LNCAP (cell line): ENCODE data around the gene NPBWR2.

Experiments
- CTCF ChIP-seq: fragments of 450-650 bp; IDR thresholded peaks from 2 replicates; pipeline ENCODE4 v1.5.1; 2017; ENCODE audit warnings: mild to moderate bottlenecking

Gene NPBWR2

GRCh38 chr20:64078934-64079272 lies 28.5 kb downstream of the NPBWR2 start:
- no peak for TF ChIP-seq CTCF

- TF ChIP-seq CTCF, result no peak
Observed at GRCh38 chr20:64077876-64078551, 29.4 kb downstream of the NPBWR2 start.

GRCh38 chr20:64077541-64077875 lies 29.9 kb downstream of the NPBWR2 start:
- no peak for TF ChIP-seq CTCF

GRCh38 chr20:64077094-64077493 lies 30.3 kb downstream of the NPBWR2 start:
- TF ChIP-seq CTCF, result no peak

GRCh38 chr20:64076061-64076997 lies 31.0 kb downstream of the NPBWR2 start:
- no peak for TF ChIP-seq CTCF

GRCh38 chr20:64075556-64075955 lies 31.8 kb downstream of the NPBWR2 start:
- no peak for TF ChIP-seq CTCF

- TF ChIP-seq CTCF, result no peak
Observed at GRCh38 chr20:64074963-64075362, 32.4 kb downstream of the NPBWR2 start.
